Erythroblast (primary cell): ENCODE results near the gene SUN2.

Experiments used
- GATA1 ChIP-seq: IDR thresholded peaks from 2 replicates; pipeline ENCODE4 v1.6.1; 2011; ENCODE audit warnings: low read depth, mild to moderate bottlenecking, control low read depth, low read length, moderate library complexity
- POLR2A ChIP-seq: IDR thresholded peaks from 2 replicates; pipeline ENCODE4 v1.6.1; 2011; ENCODE audit warnings: mild to moderate bottlenecking, low read length

DNA sequence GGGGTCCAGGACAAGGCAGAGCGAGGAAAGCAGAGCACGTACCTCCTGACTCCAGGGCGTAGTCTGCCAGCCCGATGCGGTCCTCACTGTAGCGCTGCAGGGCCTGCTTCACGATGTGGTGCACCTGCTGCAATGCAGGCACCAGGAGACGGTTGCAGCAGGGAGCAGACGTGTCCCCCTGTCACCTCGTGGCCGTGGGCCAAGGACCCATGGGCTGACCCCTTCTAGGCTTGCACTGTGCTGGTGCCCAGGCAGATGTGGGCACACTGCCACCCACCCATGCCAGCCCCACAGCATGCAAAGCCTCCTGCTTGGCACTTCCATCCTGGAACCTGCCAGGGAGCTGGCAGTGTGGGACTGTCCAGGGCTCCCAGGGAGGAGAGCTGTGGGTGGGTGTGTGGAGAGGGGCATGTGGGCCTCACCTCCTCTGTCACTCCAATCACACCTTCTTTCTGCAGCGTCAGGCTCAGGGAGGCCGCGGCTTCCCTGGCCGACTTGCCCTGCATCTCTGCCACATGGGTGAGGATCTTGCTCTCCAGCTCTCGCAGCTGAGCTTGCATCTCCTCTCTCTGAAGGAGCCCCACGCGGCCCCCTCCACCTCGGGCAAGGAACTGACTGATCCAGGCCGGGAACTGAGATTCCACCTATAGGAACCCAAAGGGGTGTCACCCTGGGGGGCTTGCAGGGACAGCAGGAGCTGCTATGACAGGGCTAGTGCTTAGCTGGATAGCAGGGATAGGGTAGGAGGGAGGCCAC is 16.3 kb downstream of the SUN2 start:
- TF ChIP-seq POLR2A, result no peak
- no peak for TF ChIP-seq GATA1
